Measurements from ENCODE around the gene DGKB. TPM values are rescaled to one million over a fixed set of nuclear protein-coding genes. Genes with fewer than 3 reads are reported as not detected.

The DGKB gene
- total and polyA plus RNA-seq, 2 donors (not counting 1 experiment from before 2014, with no cell fraction given): 0.31 TPM; not detected in 1

DNA sequence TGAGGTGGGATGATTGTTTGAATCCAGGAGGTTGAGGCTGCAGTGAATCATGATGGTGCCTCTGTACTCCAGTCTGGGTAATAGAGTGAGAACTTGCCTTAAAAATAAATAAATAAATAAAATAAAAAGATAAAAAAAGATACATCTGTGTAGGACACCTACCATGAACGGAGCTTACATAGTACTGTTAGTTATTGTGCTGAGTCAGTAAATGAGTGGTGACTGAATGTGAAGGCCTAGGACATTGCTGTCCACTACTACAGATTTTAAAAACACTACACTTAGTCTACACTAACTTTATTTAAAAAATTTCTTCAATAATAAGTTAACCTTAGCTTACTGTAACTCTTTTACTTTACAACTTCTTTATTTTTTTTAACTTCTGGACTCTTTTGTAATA, 806.4 kb downstream of the DGKB start:
- Histone ChIP-seq H3K9ac (ENCODE audit: insufficient read depth, low read length) (no peak overlapping the region), H3K4me3 (replicated peaks in 1 of 4; ENCODE audit: control extremely low read depth in 1 of 4, insufficient read depth in 1 of 4, low read depth in 3 of 4, low read length in 4 of 4) (no peak overlapping the region), H2AFZ (ENCODE audit: low read length) (no peak overlapping the region), H3K27me3 (ENCODE audit: control insufficient read depth, insufficient read depth, low read length) (no peaks in the 10 kb centered on the region), H3K9me3 (ENCODE audit: control insufficient read depth, insufficient read depth, low read depth, low read length) (no peaks in the 10 kb centered on the region), H3K36me3 (ENCODE audit: control insufficient read depth, insufficient read depth, low read length) (no peaks in the 10 kb centered on the region), H3K79me2 (ENCODE audit: control insufficient read depth, insufficient read depth, low read length) (no peaks in the 10 kb centered on the region), H3K4me2 (ENCODE audit: extremely low read depth, insufficient read depth, low read length) (no peak overlapping the region), H4K20me1 (ENCODE audit: control insufficient read depth, extremely low read depth, insufficient read depth, low read length) (no peaks in the 10 kb centered on the region), H3K27ac (ENCODE audit: insufficient read depth, low read length) (no peak overlapping the region), H3K4me1 (ENCODE audit: control insufficient read depth, extremely low read depth, insufficient read depth, low read length) (no peaks in the 10 kb centered on the region)
- TF ChIP-seq EZH2 (IDR thresholded peaks at IDR 0.05; ENCODE audit: low read length, missing control alignments): no peak
- TF ChIP-seq, protein P1, sequence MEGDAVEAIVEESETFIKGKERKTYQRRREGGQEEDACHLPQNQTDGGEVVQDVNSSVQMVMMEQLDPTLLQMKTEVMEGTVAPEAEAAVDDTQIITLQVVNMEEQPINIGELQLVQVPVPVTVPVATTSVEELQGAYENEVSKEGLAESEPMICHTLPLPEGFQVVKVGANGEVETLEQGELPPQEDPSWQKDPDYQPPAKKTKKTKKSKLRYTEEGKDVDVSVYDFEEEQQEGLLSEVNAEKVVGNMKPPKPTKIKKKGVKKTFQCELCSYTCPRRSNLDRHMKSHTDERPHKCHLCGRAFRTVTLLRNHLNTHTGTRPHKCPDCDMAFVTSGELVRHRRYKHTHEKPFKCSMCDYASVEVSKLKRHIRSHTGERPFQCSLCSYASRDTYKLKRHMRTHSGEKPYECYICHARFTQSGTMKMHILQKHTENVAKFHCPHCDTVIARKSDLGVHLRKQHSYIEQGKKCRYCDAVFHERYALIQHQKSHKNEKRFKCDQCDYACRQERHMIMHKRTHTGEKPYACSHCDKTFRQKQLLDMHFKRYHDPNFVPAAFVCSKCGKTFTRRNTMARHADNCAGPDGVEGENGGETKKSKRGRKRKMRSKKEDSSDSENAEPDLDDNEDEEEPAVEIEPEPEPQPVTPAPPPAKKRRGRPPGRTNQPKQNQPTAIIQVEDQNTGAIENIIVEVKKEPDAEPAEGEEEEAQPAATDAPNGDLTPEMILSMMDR (conservative IDR thresholded peaks at IDR 0.05 in 1 of 2, IDR thresholded peaks at IDR 0.05 in 1 of 2; ENCODE audit: low read depth in 1 of 2, low read length in 2 of 2): no peak
- DNase-seq (ENCODE audit: low read depth in 2 of 2): no peak

DNA sequence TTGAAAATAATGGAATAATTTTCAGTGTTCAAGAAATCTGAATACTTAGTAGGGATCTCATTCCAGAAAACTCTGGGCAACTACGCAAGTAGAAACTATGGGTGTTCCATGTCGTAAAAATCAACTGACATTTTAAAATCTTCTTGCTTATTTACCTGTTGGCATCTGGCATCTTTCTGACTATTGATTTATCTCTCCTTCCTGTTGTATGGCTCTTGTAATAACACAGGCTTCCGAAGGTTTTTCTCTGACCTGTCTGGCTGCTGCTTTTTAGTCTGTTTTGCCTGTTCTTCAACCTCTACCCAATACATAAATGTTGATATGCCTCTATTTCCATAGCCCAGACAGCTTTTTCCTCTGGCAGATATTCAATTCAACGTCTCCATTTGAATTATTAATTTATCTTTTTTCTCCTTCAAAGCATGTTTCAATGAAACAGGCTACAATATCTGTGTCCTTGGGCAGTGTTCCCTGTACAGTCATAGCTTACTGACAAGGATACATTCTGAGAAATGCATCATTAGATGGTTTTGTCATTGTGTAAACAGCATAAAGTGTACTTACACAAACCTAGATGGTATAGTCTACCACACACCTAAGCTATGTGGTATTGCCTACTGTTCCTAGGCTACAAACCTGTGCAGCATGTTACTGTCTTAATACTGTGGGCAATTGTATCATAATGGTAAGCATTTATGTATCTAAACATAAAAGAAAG, 807.2 kb downstream of the DGKB start:
- DNase-seq (ENCODE audit: low read depth in 2 of 2): no peak

More for the DNA sequence above, 807.2 kb downstream of the DGKB start:
- Histone ChIP-seq H3K4me2 (ENCODE audit: extremely low read depth, insufficient read depth, low read length) (no peak overlapping the region), H3K36me3 (ENCODE audit: control insufficient read depth, insufficient read depth, low read length) (no peaks in the 10 kb centered on the region), H3K9ac (ENCODE audit: insufficient read depth, low read length) (no peak overlapping the region), H3K9me3 (ENCODE audit: control insufficient read depth, insufficient read depth, low read depth, low read length) (no peaks in the 10 kb centered on the region), H3K79me2 (ENCODE audit: control insufficient read depth, insufficient read depth, low read length) (no peaks in the 10 kb centered on the region), H2AFZ (ENCODE audit: low read length) (no peak overlapping the region), H3K4me3 (replicated peaks in 1 of 4; ENCODE audit: control extremely low read depth in 1 of 4, insufficient read depth in 1 of 4, low read depth in 3 of 4, low read length in 4 of 4) (no peak overlapping the region), H4K20me1 (ENCODE audit: control insufficient read depth, extremely low read depth, insufficient read depth, low read length) (no peaks in the 10 kb centered on the region), H3K4me1 (ENCODE audit: control insufficient read depth, extremely low read depth, insufficient read depth, low read length) (no peaks in the 10 kb centered on the region), H3K27me3 (ENCODE audit: control insufficient read depth, insufficient read depth, low read length) (no peaks in the 10 kb centered on the region), H3K27ac (ENCODE audit: insufficient read depth, low read length) (no peak overlapping the region)
- no peak for TF ChIP-seq EZH2 (IDR thresholded peaks at IDR 0.05; ENCODE audit: low read length, missing control alignments)
- TF ChIP-seq, protein P1 (conservative IDR thresholded peaks at IDR 0.05 in 1 of 2, IDR thresholded peaks at IDR 0.05 in 1 of 2; ENCODE audit: low read depth in 1 of 2, low read length in 2 of 2): no peak
